Measurements from ENCODE around the gene SAMD14.

GRCh38 chr17:50115756-50116155 lies 14.2 kb downstream of the SAMD14 start:
- no peak for TF ChIP-seq CTCF (IDR thresholded peaks at IDR 0.05)
- TF ChIP-seq EP300 (IDR thresholded peaks at IDR 0.05), result no peak
- no peak for TF ChIP-seq POLR2A (IDR thresholded peaks at IDR 0.05)

All from upper lobe of left lung (tissue), 4 donors.